ENCODE measurements around the gene VSTM5.

DNA sequence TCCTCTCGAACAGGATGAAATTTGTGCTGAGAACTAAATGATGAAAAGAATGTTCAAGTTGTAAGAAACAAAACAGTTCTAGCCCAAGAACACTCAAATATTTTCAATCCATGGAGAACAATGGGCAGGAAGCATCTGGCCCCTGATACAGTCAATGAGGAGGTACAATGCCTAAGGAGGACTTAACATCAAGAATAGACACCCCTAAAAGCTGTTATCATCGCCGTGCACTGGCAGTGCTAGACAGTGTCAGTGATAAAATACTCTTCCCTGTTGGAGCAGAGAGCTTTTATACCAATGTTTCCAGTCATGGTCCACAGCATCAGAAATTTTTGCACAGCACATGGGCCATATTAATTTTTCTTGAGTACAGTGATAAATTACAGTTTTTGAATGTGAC lies 20.2 kb upstream of the VSTM5 start:
- no peak for TF ChIP-seq CSDC2 (CRISPR knock-in tag; IDR thresholded peaks at IDR 0.05)
- TF ChIP-seq, protein P1, sequence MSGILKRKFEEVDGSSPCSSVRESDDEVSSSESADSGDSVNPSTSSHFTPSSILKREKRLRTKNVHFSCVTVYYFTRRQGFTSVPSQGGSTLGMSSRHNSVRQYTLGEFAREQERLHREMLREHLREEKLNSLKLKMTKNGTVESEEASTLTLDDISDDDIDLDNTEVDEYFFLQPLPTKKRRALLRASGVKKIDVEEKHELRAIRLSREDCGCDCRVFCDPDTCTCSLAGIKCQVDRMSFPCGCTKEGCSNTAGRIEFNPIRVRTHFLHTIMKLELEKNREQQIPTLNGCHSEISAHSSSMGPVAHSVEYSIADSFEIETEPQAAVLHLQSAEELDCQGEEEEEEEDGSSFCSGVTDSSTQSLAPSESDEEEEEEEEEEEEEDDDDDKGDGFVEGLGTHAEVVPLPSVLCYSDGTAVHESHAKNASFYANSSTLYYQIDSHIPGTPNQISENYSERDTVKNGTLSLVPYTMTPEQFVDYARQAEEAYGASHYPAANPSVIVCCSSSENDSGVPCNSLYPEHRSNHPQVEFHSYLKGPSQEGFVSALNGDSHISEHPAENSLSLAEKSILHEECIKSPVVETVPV (CRISPR knock-in tag; IDR thresholded peaks at IDR 0.05), result no peak

Measured in SK-N-SH treated with all-trans-retinoic acid at 6 μM for 48 hours (cell line).